ENCODE measurements around the gene GBF1.

- TF ChIP-seq CTCF (IDR thresholded peaks at IDR 0.05; ENCODE audit: insufficient read depth, low read length) (no peak), POLR2AphosphoS5 (IDR thresholded peaks at IDR 0.05; ENCODE audit: low read depth) (no peak), GABPA (IDR thresholded peaks at IDR 0.05; ENCODE audit: low read depth) (no peak), REST (IDR thresholded peaks at IDR 0.05; ENCODE audit: insufficient replicate concordance, low read depth) (no peak), SPI1 (IDR thresholded peaks at IDR 0.05; ENCODE audit: borderline replicate concordance, low read depth) (no peak)
Observed at GRCh38 chr10:102344067-102344466, 98.7 kb downstream of the GBF1 start.
